CD14-positive monocyte (primary cell): ENCODE measurements around the gene PAX9. TPM values are rescaled to one million over a fixed set of nuclear protein-coding genes. Genes with fewer than 3 reads are reported as not detected.

Experiments used
- DNase-seq, 3 donors: peaks; one replicate each; pipeline ENCODE4 v3.0.0-alpha.2; 2011 to 2022
- H2AFZ ChIP-seq: 2 replicates; pipeline ENCODE4 v1.6.0; 2012; ENCODE audit warnings: mild to moderate bottlenecking, low read depth, low read length, inconsistent platforms; ENCODE audit not compliant: insufficient read depth, poor library complexity, severe bottlenecking
- H3K27ac ChIP-seq, 2 donors: 1 replicate in 1 of 2; 2 replicates in 1 of 2; pipeline ENCODE4 v1.5.1; 2012 to 2013; ENCODE audit warnings: low read length in 2 of 2, control low read depth in 1 of 2, inconsistent platforms in 1 of 2, low read depth in 1 of 2, mild to moderate bottlenecking in 1 of 2
- H3K27me3 ChIP-seq, 2 donors: one replicate each; pipeline versions ENCODE4 v1.6.0 to v1.6.1; 2011 to 2013; ENCODE audit warnings: low read length in 2 of 2; ENCODE audit not compliant: control insufficient read depth in 2 of 2, insufficient read depth in 2 of 2
- H3K36me3 ChIP-seq, 2 donors: replicated peaks in 1 of 2; 1 replicate in 1 of 2; 2 replicates in 1 of 2; pipeline versions ENCODE4 v1.5.1 to v1.6.1; 2012 to 2013; ENCODE audit warnings: low read length in 2 of 2, control low read depth in 1 of 2, inconsistent platforms in 1 of 2, mild to moderate bottlenecking in 1 of 2; ENCODE audit not compliant: insufficient read depth in 2 of 2, control insufficient read depth in 1 of 2
- H3K4me1 ChIP-seq, 2 donors: 1 replicate in 1 of 2; 2 replicates in 1 of 2; pipeline versions ENCODE4 v1.5.1 to v1.6.1; 2012 to 2013; ENCODE audit warnings: low read length in 2 of 2, control low read depth in 1 of 2, inconsistent platforms in 1 of 2, mild to moderate bottlenecking in 1 of 2, moderate library complexity in 1 of 2; ENCODE audit not compliant: insufficient read depth in 2 of 2, control insufficient read depth in 1 of 2
- H3K4me2 ChIP-seq: replicated peaks from 2 replicates; pipeline ENCODE3; 2012; ENCODE audit warnings: low read length, moderate library complexity, mild to moderate bottlenecking; ENCODE audit not compliant: poor library complexity, severe bottlenecking; ENCODE audit errors: extremely low read depth
- H3K4me3 ChIP-seq, 3 experiments: fragments of 200-600 bp in 1 of 3; sonication (generic) in 1 of 3; replicated peaks in 1 of 3; 1 replicate in 2 of 3; 2 replicates in 1 of 3; pipeline ENCODE4 v1.5.1; 2011 to 2013; ENCODE audit warnings: low read length in 3 of 3, mild to moderate bottlenecking in 3 of 3, control low read depth in 2 of 3, low read depth in 2 of 3, inconsistent platforms in 1 of 3, moderate library complexity in 1 of 3
- H3K79me2 ChIP-seq: 2 replicates; pipeline ENCODE4 v1.6.0; 2012; ENCODE audit warnings: mild to moderate bottlenecking, control low read depth, inconsistent platforms, low read length, moderate library complexity; ENCODE audit not compliant: insufficient read depth
- H3K9ac ChIP-seq: 2 replicates; pipeline ENCODE4 v1.6.0; 2017; ENCODE audit warnings: low read length, mild to moderate bottlenecking; ENCODE audit not compliant: insufficient read depth, poor library complexity, severe bottlenecking
- H3K9me3 ChIP-seq, 2 donors: replicated peaks in 1 of 2; 1 replicate in 1 of 2; 2 replicates in 1 of 2; pipeline versions ENCODE4 v1.5.1 to v1.6.1; 2012 to 2013; ENCODE audit warnings: low read length in 2 of 2, control low read depth in 1 of 2; ENCODE audit not compliant: control insufficient read depth in 1 of 2, insufficient read depth in 1 of 2
- H4K20me1 ChIP-seq: 2 replicates; pipeline ENCODE4 v1.6.0; 2012; ENCODE audit warnings: mild to moderate bottlenecking, low read length, control low read depth, moderate library complexity; ENCODE audit not compliant: insufficient read depth
- H3K27ac Mint-ChIP-seq, 7 donors: one replicate each; pipeline ENCODE4 v1.8.0; 2020; ENCODE audit warnings: mild to moderate bottlenecking in 7 of 7, mixed read lengths in 7 of 7, moderate library complexity in 6 of 7, inconsistent platforms in 2 of 7
- H3K27me3 Mint-ChIP-seq, 3 donors: one replicate each; pipeline ENCODE4 v1.8.0; 2021 to 2022; ENCODE audit warnings: low read depth in 3 of 3, mild to moderate bottlenecking in 3 of 3, mixed read lengths in 3 of 3, moderate library complexity in 3 of 3, inconsistent platforms in 1 of 3
- H3K36me3 Mint-ChIP-seq, 2 donors: one replicate each; pipeline ENCODE4 v1.8.0; 2020; ENCODE audit warnings: mixed read lengths in 2 of 2, inconsistent platforms in 1 of 2, mild to moderate bottlenecking in 1 of 2
- H3K4me1 Mint-ChIP-seq: one replicate; pipeline ENCODE4 v1.8.0; 2020; ENCODE audit warnings: mild to moderate bottlenecking, mixed read lengths
- H3K4me3 Mint-ChIP-seq, 2 donors: one replicate each; pipeline ENCODE4 v1.8.0; 2020; ENCODE audit warnings: mild to moderate bottlenecking in 2 of 2, mixed read lengths in 2 of 2, moderate library complexity in 1 of 2
- H3K9me3 Mint-ChIP-seq, 7 donors: one replicate each; pipeline ENCODE4 v1.8.0; 2020 to 2022; ENCODE audit warnings: mixed read lengths in 7 of 7, mild to moderate bottlenecking in 6 of 7, moderate library complexity in 6 of 7, inconsistent platforms in 2 of 7
- WGBS: methylation state at CpG from one replicate; pipeline ENCODE4 v1.1.5; 2013; ENCODE audit warnings: missing lambda C conversion rate; ENCODE audit not compliant: insufficient coverage; 5-methylcytosine and 5-hydroxymethylcytosine counted together
- intact Hi-C, 2 donors: fragments of 100-400 bp; cut with micrococcal nuclease; formaldehyde crosslinking; loops; one replicate each; pipeline versions ENCODE4 v1.15.0 to v1.15.1; 2023
- polyA plus RNA-seq, 3 donors: library from polyadenylated mRNA; depleted of rRNA in 1 of 3; unstranded in 2 of 3; stranded (reverse) in 1 of 3; fragments of 300-500 nt in 2 of 3; fragments of >200 nt in 1 of 3; fragmentation: Illumina TruSeq in 2 of 3; gene quantifications; 1 replicate in 2 of 3; 2 replicates in 1 of 3; pipeline ENCODE4 v1.2.3, GENCODE V29; 2012 to 2021
- TF ChIP-seq, protein P1 (sequence below): fragments of 200-600 bp; IDR thresholded peaks from one replicate; pipeline ENCODE4 v1.8.0; 2022; ENCODE audit warnings: antibody characterized with exemption, mild to moderate bottlenecking

Gene PAX9
- polyA plus RNA-seq, 3 donors, result not detected

- Histone ChIP-seq H3K9ac (no peak overlapping the region), H3K4me2 (no peak overlapping the region), H3K36me3 (no peaks in the 10 kb centered on the region), H3K27me3 (peaks cover 0 to 2% of the 10 kb centered on the region in 2 donors), H3K9me3 (no peaks in the 10 kb centered on the region), H3K79me2 (no peaks in the 10 kb centered on the region), H3K4me3 (no peak overlapping the region), H4K20me1 (no peaks in the 10 kb centered on the region), H2AFZ (no peak overlapping the region), H3K4me1 (no peaks in the 10 kb centered on the region), H3K27ac (no peak overlapping the region)
- H3K36me3 Mint-ChIP-seq, result no peaks in the 10 kb centered on the region
- H3K27me3 Mint-ChIP-seq, result peaks cover 5 to 11% (median 6%) of the 10 kb centered on the region in 3 donors
- WGBS, result 80% methylated on average over 1 of the region's 3 CpGs
- H3K9me3 Mint-ChIP-seq, result peaks cover 0 to 2% (median 0%) of the 10 kb centered on the region in 7 donors
- H3K27ac Mint-ChIP-seq, result no peak overlapping the region
- H3K4me3 Mint-ChIP-seq, result no peak overlapping the region
- TF ChIP-seq, protein P1, sequence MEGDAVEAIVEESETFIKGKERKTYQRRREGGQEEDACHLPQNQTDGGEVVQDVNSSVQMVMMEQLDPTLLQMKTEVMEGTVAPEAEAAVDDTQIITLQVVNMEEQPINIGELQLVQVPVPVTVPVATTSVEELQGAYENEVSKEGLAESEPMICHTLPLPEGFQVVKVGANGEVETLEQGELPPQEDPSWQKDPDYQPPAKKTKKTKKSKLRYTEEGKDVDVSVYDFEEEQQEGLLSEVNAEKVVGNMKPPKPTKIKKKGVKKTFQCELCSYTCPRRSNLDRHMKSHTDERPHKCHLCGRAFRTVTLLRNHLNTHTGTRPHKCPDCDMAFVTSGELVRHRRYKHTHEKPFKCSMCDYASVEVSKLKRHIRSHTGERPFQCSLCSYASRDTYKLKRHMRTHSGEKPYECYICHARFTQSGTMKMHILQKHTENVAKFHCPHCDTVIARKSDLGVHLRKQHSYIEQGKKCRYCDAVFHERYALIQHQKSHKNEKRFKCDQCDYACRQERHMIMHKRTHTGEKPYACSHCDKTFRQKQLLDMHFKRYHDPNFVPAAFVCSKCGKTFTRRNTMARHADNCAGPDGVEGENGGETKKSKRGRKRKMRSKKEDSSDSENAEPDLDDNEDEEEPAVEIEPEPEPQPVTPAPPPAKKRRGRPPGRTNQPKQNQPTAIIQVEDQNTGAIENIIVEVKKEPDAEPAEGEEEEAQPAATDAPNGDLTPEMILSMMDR, result no peak
- intact Hi-C loops, result no loop called here
- H3K4me1 Mint-ChIP-seq, result no peaks in the 10 kb centered on the region
- no peak for DNase-seq
These were observed 33.7 kb upstream of the PAX9 start for GRCh38 chr14:36627981-36628380.

- peaks cover 0 to 2% of the 10 kb centered on the region in 2 donors for H3K27me3 ChIP-seq
- no peak overlapping the region for H3K27ac ChIP-seq
- no peak overlapping the region for H3K4me2 ChIP-seq
- Mint-ChIP-seq H3K4me1 (no peaks in the 10 kb centered on the region), H3K27ac (no peak overlapping the region), H3K4me3 (no peak overlapping the region), H3K36me3 (no peaks in the 10 kb centered on the region), H3K27me3 (peaks cover 9 to 20% (median 13%) of the 10 kb centered on the region in 3 donors), H3K9me3 (peaks cover 0 to 3% (median 0%) of the 10 kb centered on the region in 7 donors)
- H3K4me3 ChIP-seq, result no peak overlapping the region
- intact Hi-C loops, result no loop called here
- H4K20me1 ChIP-seq, result no peaks in the 10 kb centered on the region
- H3K9me3 ChIP-seq, result no peaks in the 10 kb centered on the region
- H3K36me3 ChIP-seq, result no peaks in the 10 kb centered on the region
- H3K79me2 ChIP-seq, result no peaks in the 10 kb centered on the region
- no peak overlapping the region for H3K9ac ChIP-seq
- no peak for DNase-seq
- TF ChIP-seq, protein P1, result no peak
- H3K4me1 ChIP-seq, result no peaks in the 10 kb centered on the region
- H2AFZ ChIP-seq, result no peak overlapping the region
- no CpG with 5 or more reads among the region's 3 CpGs for WGBS
These were observed 28.1 kb upstream of the PAX9 start for GRCh38 chr14:36633580-36633979.
